Stimulated activated effector memory CD8-positive, alpha-beta T cell treated with anti-CD3 and anti-CD28 coated beads, Interleukin-12 subunit alpha, Interleukin-12 subunit beta, amount 100 ng/mL, for 72 hours (primary cell): Measurements from ENCODE around the gene PDGFC.

Source experiments
- ATAC-seq: fragments of 150-1000 bp; cut with Tn5 transposase; 2 replicates; pipeline ENCODE4 v1.10.0; 2021
- DNase-seq, 2 donors: peaks; one replicate each; pipeline ENCODE4 v3.0.0; 2021 to 2022; ENCODE audit warnings: low spot score in 2 of 2
- H3K27ac Mint-ChIP-seq: one replicate; pipeline ENCODE4 v1.8.0; 2022; ENCODE audit warnings: mild to moderate bottlenecking, mixed read lengths
- H3K36me3 Mint-ChIP-seq: one replicate; pipeline ENCODE4 v1.8.0; 2022; ENCODE audit warnings: mild to moderate bottlenecking, mixed read lengths
- H3K4me1 Mint-ChIP-seq: one replicate; pipeline ENCODE4 v1.8.0; 2022; ENCODE audit warnings: mixed read lengths
- H3K4me3 Mint-ChIP-seq: one replicate; pipeline ENCODE4 v1.8.0; 2022; ENCODE audit warnings: mild to moderate bottlenecking, mixed read lengths
- H3K9me3 Mint-ChIP-seq: one replicate; pipeline ENCODE4 v1.8.0; 2022; ENCODE audit warnings: mixed read lengths

Gene PDGFC

DNA sequence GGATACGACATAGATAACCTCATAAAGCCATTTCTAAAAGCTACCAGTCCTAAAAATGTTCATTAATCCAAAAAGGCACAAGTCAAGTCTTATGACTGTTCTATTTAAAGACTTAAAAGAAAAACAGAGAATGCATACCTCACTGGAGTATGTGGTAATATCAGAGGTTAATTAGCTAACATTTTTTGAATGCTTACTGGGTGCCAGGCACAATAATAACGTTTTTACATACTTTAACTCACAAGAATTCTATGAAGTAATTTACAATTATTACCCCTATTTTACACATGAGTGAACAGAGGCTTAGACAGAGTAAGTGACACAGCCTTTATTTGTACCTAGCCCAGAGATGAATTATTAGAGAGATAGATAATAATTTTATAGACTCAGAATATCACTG, 207.5 kb downstream of the PDGFC start:
- Mint-ChIP-seq H3K9me3 (peaks cover 3% of the 10 kb centered on the region), H3K27ac (no peak overlapping the region), H3K4me1 (no peaks in the 10 kb centered on the region), H3K4me3 (no peak overlapping the region), H3K36me3 (no peaks in the 10 kb centered on the region)
- ATAC-seq (no peak), DNase-seq (no peak)

DNA sequence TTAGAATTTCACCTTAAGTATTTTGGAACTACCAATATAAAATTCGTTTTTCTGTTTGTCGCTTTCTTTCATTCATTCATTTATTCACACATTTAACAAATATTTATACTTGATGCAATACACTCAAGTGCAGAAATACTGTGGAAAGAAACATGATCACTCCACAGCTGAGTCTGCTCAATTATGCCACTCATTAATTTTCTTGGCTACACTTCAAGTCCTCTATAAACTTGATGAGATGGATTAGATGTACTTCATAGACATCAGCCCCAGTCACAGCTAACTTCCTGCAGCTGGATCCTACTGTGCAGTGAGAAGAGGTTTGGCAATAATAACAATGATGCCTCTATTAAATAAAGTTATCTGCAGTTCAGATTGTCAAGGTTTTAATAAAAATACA, 208.1 kb downstream of the PDGFC start:
- H3K9me3 Mint-ChIP-seq: peaks cover 3% of the 10 kb centered on the region
- no peaks in the 10 kb centered on the region for H3K36me3 Mint-ChIP-seq
- no peak overlapping the region for H3K4me3 Mint-ChIP-seq
- no peak for DNase-seq
- no peaks in the 10 kb centered on the region for H3K4me1 Mint-ChIP-seq
- no peak for ATAC-seq
- H3K27ac Mint-ChIP-seq: no peak overlapping the region

DNA sequence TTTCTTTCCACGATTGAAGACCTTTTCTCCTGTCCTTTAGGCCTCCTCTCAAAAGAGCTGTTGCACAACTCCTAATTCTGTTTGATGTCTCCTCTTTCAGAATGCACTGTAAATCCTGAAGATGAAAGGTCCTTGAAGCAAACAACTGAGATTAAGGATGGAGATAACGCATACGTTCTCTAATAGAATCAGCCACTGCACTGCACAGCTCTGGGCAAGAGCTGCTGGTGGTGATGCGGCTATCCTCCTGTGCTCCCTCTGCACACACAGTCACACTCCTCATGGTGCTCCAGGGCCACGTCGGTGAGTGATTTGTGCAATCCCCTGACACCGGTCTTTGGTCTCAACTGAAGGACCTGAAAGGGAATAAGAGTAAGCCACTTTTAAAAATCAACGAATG, 208.7 kb downstream of the PDGFC start:
- no peak for DNase-seq
- peaks cover 10% of the 10 kb centered on the region for H3K9me3 Mint-ChIP-seq
- no peak for ATAC-seq
- no peak overlapping the region for H3K4me3 Mint-ChIP-seq
- no peaks in the 10 kb centered on the region for H3K4me1 Mint-ChIP-seq
- H3K27ac Mint-ChIP-seq: no peak overlapping the region
- H3K36me3 Mint-ChIP-seq: no peaks in the 10 kb centered on the region

- ATAC-seq: no peak
- Mint-ChIP-seq H3K36me3 (no peaks in the 10 kb centered on the region), H3K27ac (no peak overlapping the region), H3K9me3 (peaks cover 22% of the 10 kb centered on the region), H3K4me3 (no peak overlapping the region), H3K4me1 (no peaks in the 10 kb centered on the region)
- DNase-seq: no peak
Measured at GRCh38 chr4:156756118-156756517, 215.5 kb downstream of the PDGFC start.

DNA sequence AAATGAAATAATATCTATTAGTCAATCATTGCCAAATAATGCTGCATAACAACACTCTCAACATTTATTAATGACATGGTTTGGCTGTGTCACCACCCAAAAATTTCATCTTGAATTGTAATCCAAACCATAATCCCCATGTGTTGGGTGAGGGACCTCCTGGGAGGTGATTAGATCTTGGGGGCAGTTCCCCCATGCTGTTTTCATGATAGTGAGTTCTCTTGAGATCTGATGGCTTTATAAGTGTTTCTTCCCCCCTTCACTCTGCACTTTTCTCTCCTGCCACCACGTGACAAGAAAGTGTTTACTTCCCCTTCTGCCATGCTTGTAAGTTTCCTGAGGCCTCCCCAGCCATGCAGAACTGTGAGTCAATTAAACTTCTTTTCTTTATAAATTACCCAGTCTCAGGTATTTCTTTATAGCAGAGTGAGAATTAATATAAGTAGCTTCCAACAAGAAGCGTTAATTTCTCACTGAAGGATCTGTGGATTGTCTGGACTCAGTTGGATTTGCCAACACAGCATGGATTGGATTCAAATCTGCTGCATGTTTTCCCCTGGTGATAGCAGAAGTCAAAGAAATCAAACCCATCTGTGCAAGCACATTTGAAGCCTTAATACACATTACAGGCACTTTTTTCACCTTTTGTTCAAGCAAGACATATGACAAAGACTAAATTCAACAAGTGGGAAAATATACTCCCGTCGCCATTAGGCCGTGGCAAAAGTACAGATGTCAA, 216.6 kb downstream of the PDGFC start:
- no peak for ATAC-seq
- H3K36me3 Mint-ChIP-seq: no peaks in the 10 kb centered on the region
- no peak overlapping the region for H3K27ac Mint-ChIP-seq
- peaks cover 22% of the 10 kb centered on the region for H3K9me3 Mint-ChIP-seq
- H3K4me1 Mint-ChIP-seq: no peaks in the 10 kb centered on the region
- no peak for DNase-seq
- no peak overlapping the region for H3K4me3 Mint-ChIP-seq

- H3K27ac Mint-ChIP-seq: no peak overlapping the region
- H3K9me3 Mint-ChIP-seq: peaks cover 20% of the 10 kb centered on the region
- ATAC-seq: no peak
- no peak for DNase-seq
- H3K4me3 Mint-ChIP-seq: no peak overlapping the region
- H3K4me1 Mint-ChIP-seq: no peaks in the 10 kb centered on the region
- no peaks in the 10 kb centered on the region for H3K36me3 Mint-ChIP-seq
Measured at GRCh38 chr4:156751486-156751885, 220.1 kb downstream of the PDGFC start.

DNA sequence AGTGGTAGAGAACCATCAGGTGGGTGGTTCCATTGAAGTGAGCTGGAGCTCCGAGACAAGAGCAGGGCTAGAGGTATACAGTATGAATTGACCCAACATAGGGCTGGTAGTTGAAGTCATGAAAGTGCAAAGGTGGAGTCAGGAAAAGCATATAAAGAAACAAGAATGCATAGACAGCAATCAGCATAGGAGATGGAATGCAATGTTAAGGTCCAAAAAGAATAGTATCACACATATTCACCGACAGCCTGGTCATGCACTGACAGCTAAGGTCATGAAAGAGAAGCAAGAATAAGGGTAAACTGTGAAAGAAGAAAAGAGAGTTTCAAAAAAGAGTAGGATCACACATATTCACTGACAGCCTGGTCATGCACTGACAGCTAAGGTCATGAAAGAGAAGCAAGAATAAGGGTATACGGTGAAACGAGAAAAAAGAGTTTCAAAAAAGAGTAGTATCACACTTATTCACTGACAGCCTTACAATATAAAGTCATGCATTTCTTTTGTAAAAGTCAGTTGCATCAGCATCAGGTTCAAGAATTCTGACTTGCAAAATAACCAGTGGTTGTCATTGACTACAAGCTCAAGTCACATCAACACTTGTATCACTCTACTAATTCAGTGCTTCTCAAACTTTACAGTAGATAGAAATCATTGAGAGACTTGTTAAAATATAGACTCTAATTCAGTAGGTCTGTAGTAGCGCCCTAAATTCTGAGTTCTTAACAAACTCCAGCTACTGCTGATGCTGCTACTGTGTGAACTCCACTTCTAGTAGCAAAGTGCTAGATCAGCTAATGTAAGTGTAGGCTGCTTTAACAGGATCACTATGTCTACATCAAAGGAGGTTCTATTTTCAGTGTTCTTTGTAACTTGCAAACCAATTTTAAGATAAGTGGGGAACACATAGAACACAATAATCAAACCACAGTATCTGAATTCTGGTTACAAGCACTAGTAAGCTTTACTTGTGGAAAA, 221.9 kb downstream of the PDGFC start:
- no peak overlapping the region for H3K27ac Mint-ChIP-seq
- H3K36me3 Mint-ChIP-seq: no peaks in the 10 kb centered on the region
- H3K9me3 Mint-ChIP-seq: peaks cover 16% of the 10 kb centered on the region
- DNase-seq (no peak), ATAC-seq (no peak)
- no peaks in the 10 kb centered on the region for H3K4me1 Mint-ChIP-seq
- H3K4me3 Mint-ChIP-seq: no peak overlapping the region

- Mint-ChIP-seq H3K4me3 (no peak overlapping the region), H3K9me3 (peaks cover 9% of the 10 kb centered on the region), H3K36me3 (no peaks in the 10 kb centered on the region), H3K27ac (no peak overlapping the region), H3K4me1 (no peaks in the 10 kb centered on the region)
- ATAC-seq: no peak
- DNase-seq: no peak
Measured at GRCh38 chr4:156746111-156746510, 225.5 kb downstream of the PDGFC start.

- DNase-seq (no peak), ATAC-seq (no peak)
- H3K36me3 Mint-ChIP-seq: no peaks in the 10 kb centered on the region
- peaks cover 3% of the 10 kb centered on the region for H3K9me3 Mint-ChIP-seq
- no peak overlapping the region for H3K4me3 Mint-ChIP-seq
- H3K4me1 Mint-ChIP-seq: no peaks in the 10 kb centered on the region
- no peak overlapping the region for H3K27ac Mint-ChIP-seq
Measured at GRCh38 chr4:156738766-156739165, 232.8 kb downstream of the PDGFC start.

DNA sequence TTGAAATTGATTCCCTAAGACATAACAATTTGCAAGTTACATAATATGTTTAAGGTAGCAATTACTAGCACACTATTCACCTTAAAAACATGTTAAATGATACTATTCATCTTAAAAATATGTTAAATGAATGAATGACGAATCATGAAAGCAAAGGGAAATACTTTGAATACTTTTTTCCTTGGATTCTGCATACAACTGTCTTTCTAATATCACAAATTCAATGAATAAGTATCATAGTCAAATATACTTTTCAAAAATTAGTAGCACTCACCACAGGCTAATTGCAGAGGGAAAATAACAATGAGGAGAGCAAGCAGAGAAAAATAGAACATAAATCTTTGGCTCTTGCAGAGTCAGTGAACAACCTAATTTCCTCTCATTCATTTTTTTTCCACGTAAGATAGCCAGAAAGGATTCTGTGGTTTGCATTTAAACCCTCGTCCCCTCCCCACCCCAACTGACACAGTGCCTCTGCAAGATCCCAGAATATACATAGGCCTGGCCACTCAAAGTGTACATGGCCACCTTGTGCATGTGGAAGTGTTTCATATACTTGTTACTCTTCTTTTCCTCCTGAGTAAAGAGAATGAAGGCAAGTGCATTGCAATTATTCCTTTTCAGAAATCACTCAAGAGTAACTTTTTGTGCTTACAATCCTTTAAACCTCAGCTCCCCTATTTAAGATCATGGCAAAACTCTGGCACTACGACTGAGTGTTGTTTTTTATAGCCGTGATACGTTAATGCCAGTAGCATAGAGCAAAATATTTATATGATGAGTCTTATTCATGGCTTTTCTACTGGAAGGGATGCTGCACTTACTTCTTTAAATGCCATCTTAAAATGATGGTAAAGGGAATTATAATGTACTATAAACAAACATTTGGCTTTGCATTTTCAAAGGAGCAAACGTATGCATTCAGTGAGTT, 236.4 kb downstream of the PDGFC start:
- Mint-ChIP-seq H3K36me3 (no peaks in the 10 kb centered on the region), H3K27ac (no peak overlapping the region), H3K4me3 (no peak overlapping the region), H3K4me1 (no peaks in the 10 kb centered on the region), H3K9me3 (peaks cover 10% of the 10 kb centered on the region)
- DNase-seq: no peak
- ATAC-seq: no peak

DNA sequence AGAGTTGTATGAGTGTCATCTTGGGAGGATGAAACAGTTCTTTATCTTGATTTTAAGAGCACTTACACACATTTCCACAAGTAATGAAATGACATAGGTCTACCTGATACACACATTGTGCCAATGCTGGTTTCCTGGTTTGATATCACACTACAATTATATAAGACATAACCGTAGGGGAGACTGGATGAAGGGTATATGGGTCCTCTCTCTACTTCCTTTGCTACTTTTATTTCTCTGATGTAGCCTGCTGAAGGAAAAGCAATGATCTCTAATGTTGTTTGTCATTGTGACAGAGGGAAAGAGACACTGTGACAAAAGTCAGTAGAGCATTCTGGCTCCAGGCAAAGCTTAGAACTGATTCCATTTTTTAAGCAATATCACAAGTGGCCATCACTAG, 238.0 kb downstream of the PDGFC start:
- H3K27ac Mint-ChIP-seq: no peak overlapping the region
- no peaks in the 10 kb centered on the region for H3K36me3 Mint-ChIP-seq
- H3K4me1 Mint-ChIP-seq: no peaks in the 10 kb centered on the region
- ATAC-seq (no peak), DNase-seq (no peak)
- peaks cover 21% of the 10 kb centered on the region for H3K9me3 Mint-ChIP-seq
- H3K4me3 Mint-ChIP-seq: no peak overlapping the region

GRCh38 chr4:156732634-156733033, 239.0 kb downstream of the PDGFC start:
- Mint-ChIP-seq H3K9me3 (peaks cover 21% of the 10 kb centered on the region), H3K27ac (no peak overlapping the region), H3K36me3 (no peaks in the 10 kb centered on the region), H3K4me3 (no peak overlapping the region), H3K4me1 (no peaks in the 10 kb centered on the region)
- DNase-seq (no peak), ATAC-seq (no peak)

DNA sequence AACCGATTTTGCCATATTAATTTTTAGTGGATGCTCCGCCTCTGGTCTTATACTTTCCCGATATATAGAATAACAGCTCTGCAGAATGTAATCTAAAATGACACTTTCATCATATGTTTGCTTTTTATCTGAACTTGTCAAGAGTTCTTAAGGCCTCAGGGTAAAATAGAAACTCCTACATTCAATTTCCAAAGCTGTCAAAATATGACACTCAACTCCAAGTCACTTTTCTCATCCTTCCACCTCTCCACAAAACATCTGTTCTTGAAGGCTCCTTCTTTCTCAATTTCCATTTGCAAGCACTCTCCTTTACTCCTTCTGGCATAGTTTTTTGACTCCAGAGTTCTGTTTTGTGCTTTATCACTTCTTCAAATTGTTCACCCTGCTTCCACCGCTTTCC, 242.2 kb downstream of the PDGFC start:
- Mint-ChIP-seq H3K27ac (no peak overlapping the region), H3K4me1 (no peaks in the 10 kb centered on the region), H3K9me3 (peaks cover 22% of the 10 kb centered on the region), H3K36me3 (no peaks in the 10 kb centered on the region), H3K4me3 (no peak overlapping the region)
- no peak for DNase-seq
- ATAC-seq: no peak

- Mint-ChIP-seq H3K27ac (no peak overlapping the region), H3K9me3 (peaks cover 19% of the 10 kb centered on the region), H3K4me1 (no peaks in the 10 kb centered on the region), H3K36me3 (no peaks in the 10 kb centered on the region), H3K4me3 (no peak overlapping the region)
- DNase-seq (no peak), ATAC-seq (no peak)
Measured at GRCh38 chr4:156725257-156725656, 246.3 kb downstream of the PDGFC start.
